Measurements from ENCODE around the gene RAB3GAP1.

- TF ChIP-seq CTCF (IDR thresholded peaks at IDR 0.05) = no peak
- TF ChIP-seq REST (IDR thresholded peaks at IDR 0.05; ENCODE audit: insufficient read depth in 1 of 2, low read depth in 2 of 2, low read length in 1 of 2) = no peak
Measured at GRCh38 chr2:135052997-135053474, 944 bp downstream of the RAB3GAP1 start.
